Stimulated activated naive CD4-positive, alpha-beta T cell (primary cell): Measurements from ENCODE around the gene GPC3.

Experiments used
- DNase-seq, 6 experiments: peaks; one replicate each; lab custom pipeline; 2025; lab: John Stamatoyannopoulos, UW

The GPC3 gene

GRCh38 chrX:133846311-133846710, 139.1 kb downstream of the GPC3 start:
- DNase-seq = no peak

DNA sequence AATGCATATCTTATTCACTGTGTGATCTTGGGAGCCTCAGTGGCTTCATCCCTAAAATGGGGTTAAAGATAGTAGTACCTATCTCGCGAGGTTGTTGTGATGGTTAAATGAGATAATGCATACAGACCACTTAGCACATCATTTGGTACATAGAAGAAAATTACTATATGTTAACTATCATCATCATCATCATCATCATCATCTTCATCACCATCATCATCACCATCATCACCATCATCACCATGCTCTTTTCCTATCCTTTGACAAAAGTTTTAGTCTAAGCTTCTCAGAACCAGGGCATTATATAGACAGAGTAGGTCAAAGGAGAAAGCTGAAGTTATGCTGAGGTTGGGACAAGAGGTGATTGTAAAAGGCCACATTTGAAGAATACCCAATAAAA, 145.0 kb downstream of the GPC3 start:
- no peak for DNase-seq

DNA sequence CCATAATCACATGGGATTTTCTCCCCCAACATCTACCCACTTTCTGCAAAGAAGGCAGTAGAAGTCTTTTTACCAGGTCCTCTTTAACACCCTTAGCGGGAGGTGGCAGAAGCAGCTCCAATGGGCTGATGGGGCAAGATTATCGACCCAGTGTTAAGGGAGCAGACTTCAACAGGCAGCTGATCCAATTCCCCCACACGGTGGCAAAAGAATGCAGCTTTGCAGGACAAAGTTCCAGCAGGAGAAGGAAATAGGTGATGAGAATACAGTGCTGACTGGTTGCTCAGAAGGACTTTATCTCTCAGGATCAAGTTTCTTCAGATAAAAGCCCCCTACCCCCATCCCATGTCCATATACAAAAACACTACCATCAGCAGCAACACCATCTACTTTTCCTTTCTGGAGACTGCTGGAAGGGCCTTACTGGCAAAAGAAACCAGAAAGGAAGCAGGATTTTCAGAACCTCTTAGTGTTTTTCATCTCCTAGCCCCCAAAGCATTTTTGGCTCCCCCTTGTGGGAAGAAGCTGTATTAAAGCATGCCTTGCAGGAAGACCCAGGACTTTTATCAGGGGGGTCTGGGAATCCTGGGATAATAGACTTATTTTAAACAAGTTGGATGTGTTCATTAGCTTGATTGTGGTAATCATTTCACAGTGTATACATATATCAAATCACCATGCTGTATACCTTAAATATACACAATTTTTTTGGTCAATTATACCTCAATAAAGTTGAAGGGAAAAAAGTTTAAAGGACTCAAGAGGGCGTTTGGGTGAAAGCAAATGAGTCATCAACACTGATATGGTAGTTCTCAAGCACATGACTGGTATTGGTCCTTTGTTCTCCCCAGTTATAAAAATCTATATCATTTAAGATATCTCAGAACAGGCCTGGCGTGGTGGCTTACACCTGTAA, 146.4 kb downstream of the GPC3 start:
- DNase-seq = peak in 3 of 6 experiments; percentile 0 to 45 (median 20)

DNA sequence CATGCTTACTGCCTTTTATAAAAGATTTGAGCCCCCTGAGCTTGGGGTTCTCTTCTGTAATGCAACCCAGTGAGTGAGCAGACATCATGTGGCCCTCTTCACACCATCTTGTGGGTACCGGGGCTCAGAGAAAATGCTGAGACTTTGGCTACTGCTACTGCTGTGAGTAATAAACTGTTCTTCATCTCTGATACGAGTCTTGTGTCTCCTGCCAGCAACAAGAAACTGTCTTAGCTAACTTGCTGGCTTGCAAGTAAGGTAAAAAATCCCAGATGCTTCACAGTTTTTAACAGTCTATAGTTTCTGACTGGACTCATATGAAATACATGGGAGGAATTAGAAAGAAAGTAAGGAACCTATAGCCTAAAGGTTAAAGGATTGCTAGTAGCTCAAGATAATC, 148.3 kb downstream of the GPC3 start:
- DNase-seq = no peak

GRCh38 chrX:133836561-133836960, 148.8 kb downstream of the GPC3 start:
- no peak for DNase-seq

DNA sequence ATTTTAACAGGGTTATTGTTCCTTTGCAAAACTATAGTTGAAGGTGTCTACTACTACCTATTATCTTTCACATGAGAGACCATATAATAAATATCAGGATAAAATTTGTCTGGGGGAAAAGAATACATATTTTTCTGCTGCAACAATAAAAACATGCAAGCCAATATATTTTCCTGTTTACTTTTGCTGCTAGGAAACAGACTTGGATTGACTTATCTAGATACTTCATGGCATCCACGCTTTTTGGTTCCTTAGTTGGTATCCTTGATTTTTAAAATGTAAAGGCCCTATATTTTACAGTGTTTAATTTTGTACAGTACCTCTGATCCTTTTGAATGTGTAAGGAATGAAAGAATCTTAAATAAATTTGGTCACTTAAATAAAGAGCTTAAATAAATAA, 150.6 kb downstream of the GPC3 start:
- DNase-seq = no peak

- DNase-seq = no peak
Observed at GRCh38 chrX:133819546-133819945, 165.8 kb downstream of the GPC3 start.

GRCh38 chrX:133818019-133818418, 167.4 kb downstream of the GPC3 start:
- DNase-seq = no peak

GRCh38 chrX:133815496-133815895, 169.9 kb downstream of the GPC3 start:
- no peak for DNase-seq

GRCh38 chrX:133813971-133814370, 171.4 kb downstream of the GPC3 start:
- no peak for DNase-seq

GRCh38 chrX:133812402-133812801, 173.0 kb downstream of the GPC3 start:
- DNase-seq = no peak

GRCh38 chrX:133810925-133811324, 174.5 kb downstream of the GPC3 start:
- no peak for DNase-seq

DNA sequence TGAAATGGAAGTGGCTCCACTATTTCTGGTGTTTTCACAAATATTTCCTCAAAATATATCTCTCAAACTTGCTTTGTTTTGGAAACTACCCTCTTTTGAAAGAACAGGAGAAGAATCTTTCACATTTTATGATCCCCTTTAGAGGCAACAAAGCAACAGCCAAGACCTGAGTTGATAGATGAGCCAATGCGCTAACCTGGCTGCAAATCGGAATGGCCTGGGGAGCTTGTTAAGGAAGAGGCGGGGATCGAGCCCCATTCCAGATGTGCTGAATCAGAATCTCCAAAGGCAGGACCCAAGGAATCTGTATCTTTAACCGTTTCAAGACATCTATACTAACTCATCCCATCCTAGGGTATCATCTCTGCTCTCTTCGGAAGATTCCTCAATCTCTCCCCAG, 181.3 kb downstream of the GPC3 start:
- DNase-seq = no peak

GRCh38 chrX:133796282-133796681, 189.1 kb downstream of the GPC3 start:
- DNase-seq = no peak

DNA sequence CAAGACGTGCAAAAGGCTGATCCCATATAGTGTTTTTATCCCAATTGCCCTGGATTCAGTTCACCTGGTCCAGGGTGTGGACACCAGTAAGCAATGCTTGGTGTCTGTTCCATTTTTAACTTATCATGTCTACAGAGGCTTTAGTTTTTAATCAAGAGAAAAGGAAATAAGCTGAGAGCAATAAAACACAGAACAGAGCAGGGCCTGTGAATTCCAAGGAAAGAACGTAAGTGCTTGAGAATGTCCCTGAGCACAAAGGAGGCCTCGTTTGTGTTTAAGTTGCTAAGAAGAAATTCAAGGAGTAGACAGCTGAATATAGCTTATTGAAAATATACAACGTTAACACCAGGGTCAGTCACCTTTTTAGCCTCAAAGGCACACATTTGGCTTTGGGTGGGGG, 191.3 kb downstream of the GPC3 start:
- no peak for DNase-seq

GRCh38 chrX:133793626-133794025, 191.8 kb downstream of the GPC3 start:
- no peak for DNase-seq

GRCh38 chrX:133792198-133792953, 193.0 kb downstream of the GPC3 start:
- peak; percentile 12 to 74 (median 32) for DNase-seq

DNA sequence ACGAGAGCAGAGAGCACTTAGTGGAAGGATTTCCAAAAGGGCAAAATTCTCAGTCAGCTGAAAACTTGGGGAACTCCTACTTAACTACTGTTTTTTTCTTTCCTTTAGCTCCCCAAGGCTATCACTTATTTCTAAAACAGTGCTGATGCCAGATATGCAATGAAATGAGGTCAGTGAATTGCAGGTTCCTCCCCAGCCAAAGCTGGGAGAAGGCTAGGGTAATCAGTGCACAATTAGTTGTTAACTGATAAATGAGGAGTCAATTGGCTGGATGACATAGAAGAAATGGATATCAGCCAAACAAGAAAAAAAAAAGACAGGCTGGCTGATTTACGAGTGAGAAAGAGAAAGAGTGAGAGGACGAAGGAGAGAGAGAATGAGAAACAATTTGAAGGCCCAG, 195.6 kb downstream of the GPC3 start:
- no peak for DNase-seq

DNA sequence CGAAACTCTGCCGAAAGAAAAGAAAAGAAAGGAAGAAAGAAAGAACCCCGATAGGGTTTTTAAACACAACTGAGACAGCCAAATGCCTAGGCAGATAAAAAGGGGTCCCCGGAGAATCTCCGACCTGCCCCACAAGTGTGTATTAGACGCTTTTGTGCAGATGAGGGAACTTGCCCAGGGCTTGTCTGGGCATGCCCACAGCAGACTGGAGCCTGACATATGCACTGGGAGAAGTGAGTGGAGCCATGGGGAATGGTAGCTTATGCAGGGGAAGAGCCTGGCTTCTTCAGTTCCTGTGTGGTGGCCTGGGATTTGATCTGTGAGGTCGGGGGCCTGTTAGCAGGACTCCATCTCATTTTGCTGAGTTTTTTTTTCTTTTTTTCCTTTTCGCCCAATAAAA, 199.0 kb downstream of the GPC3 start:
- DNase-seq = no peak

GRCh38 chrX:133783274-133783673, 202.1 kb downstream of the GPC3 start:
- DNase-seq = no peak

GRCh38 chrX:133781174-133781573, 204.2 kb downstream of the GPC3 start:
- DNase-seq = no peak

- DNase-seq = peak; percentile 7 to 65 (median 39)
Observed at GRCh38 chrX:133776072-133776471, 209.3 kb downstream of the GPC3 start.

DNA sequence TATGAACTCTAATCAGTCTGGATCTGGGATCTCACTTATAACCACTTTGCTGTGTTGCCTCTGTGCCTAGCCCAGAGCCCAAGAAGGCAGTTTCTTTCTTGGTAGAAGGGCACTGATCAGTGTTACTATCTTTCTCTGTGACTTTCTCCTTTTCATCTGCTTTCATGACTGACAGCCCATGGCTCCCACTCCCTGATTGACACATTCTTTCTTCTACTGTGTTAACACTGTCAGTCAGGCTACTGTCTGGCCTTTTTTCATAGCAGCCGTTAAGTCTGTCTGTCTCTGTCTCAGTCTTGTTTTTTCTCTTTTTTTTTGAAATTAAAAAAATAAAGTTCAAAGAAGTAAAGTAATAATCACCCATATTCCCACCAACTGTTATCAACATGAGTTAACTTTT, 210.6 kb downstream of the GPC3 start:
- DNase-seq = no peak
